Ascending aorta (tissue), 2 donors: ENCODE measurements around the gene SLBP. TPM values are rescaled to one million over a fixed set of nuclear protein-coding genes. Genes with fewer than 3 reads are reported as not detected.

ENCODE experiments used
- DNase-seq, 2 donors: peaks; one replicate each; pipeline ENCODE4 v3.0.0-alpha.2; 2019; ENCODE audit warnings: low spot score in 2 of 2
- H3K27ac ChIP-seq, 2 donors: fragments of 200-600 bp; sonication (generic); one replicate each; pipeline ENCODE4 v1.5.1; 2016 to 2017; ENCODE audit warnings: mild to moderate bottlenecking in 1 of 2
- H3K27me3 ChIP-seq: fragments of 200-600 bp; sonication (generic); one replicate; pipeline ENCODE4 v1.5.1; 2017
- H3K36me3 ChIP-seq, 2 donors: fragments of 200-600 bp; sonication (generic); one replicate each; pipeline ENCODE4 v1.5.1; 2016
- H3K4me1 ChIP-seq, 2 donors: fragments of 200-600 bp; sonication (generic); one replicate each; pipeline ENCODE4 v1.5.1; 2016 to 2017; ENCODE audit warnings: mild to moderate bottlenecking in 1 of 2
- H3K4me3 ChIP-seq, 2 donors: fragments of 200-600 bp; sonication (generic); one replicate each; pipeline ENCODE4 v1.5.1; 2016 to 2017; ENCODE audit warnings: mild to moderate bottlenecking in 1 of 2
- H3K9me3 ChIP-seq, 2 donors: fragments of 200-600 bp; sonication (generic); one replicate each; pipeline ENCODE4 v1.5.1; 2016
- CTCF ChIP-seq, 3 experiments: fragments of 200-600 bp in 2 of 3; fragments of 450-650 bp in 1 of 3; sonication (generic) in 2 of 3; IDR thresholded peaks; one replicate each; pipeline ENCODE4 v1.5.1; 2016 to 2019; ENCODE audit warnings: antibody characterized with exemption in 3 of 3, mild to moderate bottlenecking in 1 of 3, moderate library complexity in 1 of 3
- intact Hi-C: fragments of 100-400 bp; cut with DNase I; formaldehyde crosslinking; loops from one replicate; pipeline ENCODE4 v1.15.1; 2023
- total RNA-seq: library from RNA; depleted of rRNA; stranded (reverse); fragments of >200 nt; gene quantifications from one replicate; pipeline ENCODE4 v1.1.0, GENCODE V29; 2016

The SLBP gene
- total RNA-seq, 1 donor from 2014 or later = 218 TPM

- Histone ChIP-seq H3K27me3 (no peaks in the 10 kb centered on the region), H3K4me1 (peaks cover 0 to 2% of the 10 kb centered on the region in 2 donors), H3K9me3 (no peaks in the 10 kb centered on the region), H3K4me3 (no peak overlapping the region), H3K27ac (no peak overlapping the region), H3K36me3 (no peaks in the 10 kb centered on the region)
- no peak for DNase-seq
- intact Hi-C loops = loop anchor here (2.0 to 5.0 kb wide), 2 partner anchors 65 to 151 kb away; no protein-coding TSS in a partner anchor
- TF ChIP-seq CTCF (IDR thresholded peaks at IDR 0.05) = no peak
These were observed 35.5 kb upstream of the SLBP start for GRCh38 chr4:1747603-1747967.

- H3K9me3 ChIP-seq = no peaks in the 10 kb centered on the region
- TF ChIP-seq CTCF (IDR thresholded peaks at IDR 0.05) = no peak
- H3K4me3 ChIP-seq = no peak overlapping the region
- H3K4me1 ChIP-seq = peaks cover 0 to 2% of the 10 kb centered on the region in 2 donors
- intact Hi-C loops = loop anchor here (2.0 to 5.0 kb wide), 2 partner anchors 65 to 152 kb away; no protein-coding TSS in a partner anchor
- H3K27ac ChIP-seq = no peak overlapping the region
- no peaks in the 10 kb centered on the region for H3K27me3 ChIP-seq
- DNase-seq = no peak
- no peaks in the 10 kb centered on the region for H3K36me3 ChIP-seq
These were observed 34.9 kb upstream of the SLBP start for GRCh38 chr4:1746919-1747602.

- Histone ChIP-seq H3K27me3 (no peaks in the 10 kb centered on the region), H3K4me1 (peaks cover 0 to 2% of the 10 kb centered on the region in 2 donors), H3K27ac (no peak overlapping the region), H3K9me3 (no peaks in the 10 kb centered on the region), H3K4me3 (no peak overlapping the region), H3K36me3 (no peaks in the 10 kb centered on the region)
- peak; percentile 52 to 67 (median 58) for TF ChIP-seq CTCF (IDR thresholded peaks at IDR 0.05)
- intact Hi-C loops = loop anchor here (2.0 to 5.0 kb wide), 2 partner anchors 66 to 153 kb away; no protein-coding TSS in a partner anchor
- DNase-seq = peak in 1 of 2 donors; percentile 76
These were observed 34.2 kb upstream of the SLBP start for GRCh38 chr4:1746265-1746691.

- Histone ChIP-seq H3K36me3 (peaks cover 0 to 1% of the 10 kb centered on the region in 2 donors), H3K27ac (no peak overlapping the region), H3K4me3 (no peak overlapping the region), H3K4me1 (peaks cover 0 to 2% of the 10 kb centered on the region in 2 donors), H3K9me3 (no peaks in the 10 kb centered on the region), H3K27me3 (no peaks in the 10 kb centered on the region)
- no peak for DNase-seq
- no peak for TF ChIP-seq CTCF (IDR thresholded peaks at IDR 0.05)
- intact Hi-C loops = loop anchor here (2.0 to 5.0 kb wide), 2 partner anchors 67 to 153 kb away; no protein-coding TSS in a partner anchor
These were observed 33.6 kb upstream of the SLBP start for GRCh38 chr4:1745697-1746096.

GRCh38 chr4:1745165-1745564 lies 33.0 kb upstream of the SLBP start:
- Histone ChIP-seq H3K27ac (no peak overlapping the region), H3K36me3 (peaks cover 0 to 2% of the 10 kb centered on the region in 2 donors), H3K27me3 (no peaks in the 10 kb centered on the region), H3K4me3 (no peak overlapping the region), H3K4me1 (peaks cover 0 to 2% of the 10 kb centered on the region in 2 donors), H3K9me3 (no peaks in the 10 kb centered on the region)
- TF ChIP-seq CTCF (IDR thresholded peaks at IDR 0.05) = no peak
- DNase-seq = no peak
- intact Hi-C loops = loop anchor here (5.0 kb wide), 1 partner anchor 67 kb away; no protein-coding TSS in a partner anchor
